CD4-positive, alpha-beta T cell (primary cell): Measurements from ENCODE around the gene OR7D4. TPM values are rescaled to one million over a fixed set of nuclear protein-coding genes. Genes with fewer than 3 reads are reported as not detected.
"Not testable (repeated sequence)": the region's sequence is repeated elsewhere in the genome, so short reads cannot be mapped to it uniquely, and the experiment has no call there.

Source experiments
- ATAC-seq: fragments of 200-7000 bp; cut with Tn5 transposase; one replicate; pipeline ENCODE4 v1.10.0; 2022; ENCODE audit warnings: mild to moderate bottlenecking; ENCODE audit not compliant: poor library complexity
- CTCF ChIA-PET: fragments of 350-600 bp; sonication (Branson Sonifier 250); formaldehyde crosslinking; loops from one replicate; lab custom pipeline; 2021; ENCODE audit warnings: antibody characterized with exemption, inconsistent platforms; lab: Charles Lee
- POLR2A ChIA-PET: fragments of 350-600 bp; sonication (Branson Sonifier 250); formaldehyde crosslinking; loops from one replicate; lab custom pipeline; 2021; ENCODE audit warnings: antibody characterized with exemption, inconsistent platforms; lab: Charles Lee
- DNase-seq, 14 experiments: peaks; one replicate each; pipeline ENCODE4 v3.0.0-alpha.2; 2013 to 2020; ENCODE audit warnings: mixed read lengths in 2 of 14
- H3K27ac ChIP-seq, 2 donors: one replicate each; pipeline versions ENCODE4 v1.5.1 to v1.7.0; 2013; ENCODE audit warnings: low read length in 2 of 2, low read depth in 1 of 2, mild to moderate bottlenecking in 1 of 2
- H3K27me3 ChIP-seq, 2 experiments: 1 replicate in 1 of 2; 2 replicates in 1 of 2; pipeline versions ENCODE4 v1.6.1 to v1.7.0; 2013; ENCODE audit warnings: low read length in 2 of 2, control low read depth in 1 of 2, mild to moderate bottlenecking in 1 of 2, moderate library complexity in 1 of 2; ENCODE audit not compliant: insufficient read depth in 2 of 2, control insufficient read depth in 1 of 2
- H3K36me3 ChIP-seq: one replicate; pipeline ENCODE4 v1.6.1; 2013; ENCODE audit warnings: low read length, control low read depth; ENCODE audit not compliant: insufficient read depth
- H3K4me1 ChIP-seq: one replicate; pipeline ENCODE4 v1.6.1; 2013; ENCODE audit warnings: low read length, control low read depth; ENCODE audit not compliant: insufficient read depth
- H3K4me3 ChIP-seq: one replicate; pipeline ENCODE4 v1.5.1; 2013; ENCODE audit warnings: mild to moderate bottlenecking, low read length, moderate library complexity
- H3K9me3 ChIP-seq, 2 experiments: 1 replicate in 1 of 2; 2 replicates in 1 of 2; pipeline versions ENCODE4 v1.6.1 to v1.7.0; 2013; ENCODE audit warnings: low read length in 2 of 2, mild to moderate bottlenecking in 2 of 2, control low read depth in 1 of 2, moderate library complexity in 1 of 2; ENCODE audit not compliant: control insufficient read depth in 1 of 2, insufficient read depth in 1 of 2
- H3K27ac Mint-ChIP-seq: one replicate; pipeline ENCODE4 v1.8.0; 2020; ENCODE audit warnings: mixed read lengths
- H3K27me3 Mint-ChIP-seq: one replicate; pipeline ENCODE4 v1.8.0; 2021; ENCODE audit warnings: mixed read lengths
- H3K36me3 Mint-ChIP-seq: one replicate; pipeline ENCODE4 v1.8.0; 2021; ENCODE audit warnings: low read depth, mixed read lengths
- H3K4me1 Mint-ChIP-seq: one replicate; pipeline ENCODE4 v1.8.0; 2021; ENCODE audit warnings: low read depth, mixed read lengths
- H3K4me3 Mint-ChIP-seq: one replicate; pipeline ENCODE4 v1.8.0; 2020; ENCODE audit warnings: mild to moderate bottlenecking, mixed read lengths
- H3K9me3 Mint-ChIP-seq: one replicate; pipeline ENCODE4 v1.8.0; 2020; ENCODE audit warnings: mixed read lengths
- CTCF ChIP-seq: fragments of 200-600 bp; IDR thresholded peaks from one replicate; pipeline ENCODE4 v1.8.0; 2022; ENCODE audit warnings: antibody characterized with exemption, mild to moderate bottlenecking
- intact Hi-C, 2 experiments: fragments of 100-400 bp; cut with DNase I in 1 of 2; cut with micrococcal nuclease in 1 of 2; formaldehyde crosslinking; loops; one replicate each; pipeline versions ENCODE4 v1.15.1 to v1.9.0; 2023 to 2025; cut with DNase I, micrococcal nuclease
- total RNA-seq, 174 experiments: library from RNA in 2 of 174; stranded (reverse) in 2 of 174; gene quantifications; one replicate each; pipeline ENCODE4 v1.2.3 and lab custom pipeline; 2021 to 2026

The OR7D4 gene
- total RNA-seq, 2 experiments from 2014 or later, result not detected

- H3K36me3 ChIP-seq, result no peaks in the 10 kb centered on the region
- peaks cover 3% of the 10 kb centered on the region for H3K4me1 ChIP-seq
- intact Hi-C loops, result loop anchor here (1.0 to 10.0 kb wide), 8 partner anchors 68 to 709 kb away; no protein-coding TSS in a partner anchor
- CTCF ChIA-PET, result interaction anchor here (0.5 to 1.6 kb wide), 7 partner anchors 84 to 613 kb away, joined by 3 to 11 read pairs (median 3); partner anchors contain the start of genes FBXL12 and ZNF266
- POLR2A ChIA-PET, result no interaction called here
- H3K4me3 Mint-ChIP-seq, result peak overlapping the region; percentile 56
- H3K27ac Mint-ChIP-seq, result no peak overlapping the region
- peak; percentile 58 for ATAC-seq
- no peaks in the 10 kb centered on the region for H3K36me3 Mint-ChIP-seq
- no peaks in the 10 kb centered on the region for H3K4me1 Mint-ChIP-seq
- H3K4me3 ChIP-seq, result peak overlapping the region; percentile 20
- peak; percentile 96 for TF ChIP-seq CTCF
- H3K27me3 Mint-ChIP-seq, result peaks cover 8% of the 10 kb centered on the region
- no peaks in the 10 kb centered on the region for H3K9me3 ChIP-seq
- no peaks in the 10 kb centered on the region for H3K27me3 ChIP-seq
- no peak overlapping the region for H3K27ac ChIP-seq
- DNase-seq, result peak; percentile 40 to 78 (median 58)
- H3K9me3 Mint-ChIP-seq, result no peaks in the 10 kb centered on the region
Measured at GRCh38 chr19:9205501-9206113, 13.8 kb downstream of the OR7D4 start.

- H3K27me3 ChIP-seq, H3K36me3 Mint-ChIP-seq, H3K9me3 ChIP-seq, ATAC-seq, H3K4me3 Mint-ChIP-seq, H3K27ac Mint-ChIP-seq, H3K4me1 Mint-ChIP-seq, H3K27ac ChIP-seq, H3K4me1 ChIP-seq, CTCF ChIA-PET, intact Hi-C loops, H3K4me3 ChIP-seq, H3K36me3 ChIP-seq, DNase-seq, H3K9me3 Mint-ChIP-seq, POLR2A ChIA-PET: not testable (repeated sequence)
- H3K27me3 Mint-ChIP-seq, result peaks cover 53% of the 10 kb centered on the region
Measured at GRCh38 chr19:9198044-9198443, 21.3 kb downstream of the OR7D4 start.

GRCh38 chr19:9189535-9189934 lies 29.9 kb downstream of the OR7D4 start:
- no peak overlapping the region for H3K4me3 ChIP-seq
- CTCF ChIA-PET, result no interaction called here
- no peak for TF ChIP-seq CTCF
- Mint-ChIP-seq H3K4me3 (no peak overlapping the region), H3K4me1 (no peaks in the 10 kb centered on the region), H3K36me3 (no peaks in the 10 kb centered on the region), H3K27me3 (peaks cover 48% of the 10 kb centered on the region), H3K27ac (no peak overlapping the region), H3K9me3 (peaks cover 7% of the 10 kb centered on the region)
- DNase-seq, result no peak
- H3K27ac ChIP-seq, result no peak overlapping the region
- H3K36me3 ChIP-seq, result no peaks in the 10 kb centered on the region
- H3K9me3 ChIP-seq, result peaks cover 0 to 6% of the 10 kb centered on the region in 2 experiments
- intact Hi-C loops, result no loop called here
- no peak for ATAC-seq
- POLR2A ChIA-PET, result no interaction called here
- H3K4me1 ChIP-seq, result no peaks in the 10 kb centered on the region
- peaks cover 0 to 4% of the 10 kb centered on the region in 2 experiments for H3K27me3 ChIP-seq

GRCh38 chr19:9187191-9187590 lies 32.2 kb downstream of the OR7D4 start:
- CTCF ChIA-PET, result no interaction called here
- intact Hi-C loops, result no loop called here

More at GRCh38 chr19:9187191-9187590, 32.2 kb downstream of the OR7D4 start:
- Mint-ChIP-seq H3K4me3 (no peak overlapping the region), H3K4me1 (no peaks in the 10 kb centered on the region), H3K27ac (no peak overlapping the region), H3K27me3 (peaks cover 25% of the 10 kb centered on the region), H3K9me3 (peaks cover 7% of the 10 kb centered on the region), H3K36me3 (no peaks in the 10 kb centered on the region)
- no peak for TF ChIP-seq CTCF
- no peaks in the 10 kb centered on the region for H3K36me3 ChIP-seq
- H3K4me1 ChIP-seq, result no peaks in the 10 kb centered on the region
- peaks cover 0 to 11% of the 10 kb centered on the region in 2 experiments for H3K9me3 ChIP-seq
- no peak overlapping the region for H3K4me3 ChIP-seq
- POLR2A ChIA-PET, result no interaction called here
- peaks cover 0 to 4% of the 10 kb centered on the region in 2 experiments for H3K27me3 ChIP-seq
- H3K27ac ChIP-seq, result no peak overlapping the region
- ATAC-seq (no peak), DNase-seq (no peak)
